ENCODE data around the gene KCNG1.

GRCh38 chr20:50991076-50991475 lies 31.8 kb downstream of the KCNG1 start:
- TF ChIP-seq TAF1 (IDR thresholded peaks at IDR 0.05; ENCODE audit: low read depth, low read length): no peak
- TF ChIP-seq CHD2 (IDR thresholded peaks at IDR 0.05; ENCODE audit: low read length): no peak
- TF ChIP-seq RAD21 (IDR thresholded peaks at IDR 0.05 in 1 of 2, conservative IDR thresholded peaks at IDR 0.05 in 1 of 2; ENCODE audit: low read depth in 2 of 2, low read length in 2 of 2): no peak
- no peak for TF ChIP-seq CTCF (IDR thresholded peaks at IDR 0.05; ENCODE audit: control extremely low read depth in 1 of 3, insufficient read depth in 1 of 3, low read depth in 1 of 3, low read length in 3 of 3)
- no peak for TF ChIP-seq POLR2AphosphoS5 (IDR thresholded peaks at IDR 0.05; ENCODE audit: low read depth, low read length)
- no peak for TF ChIP-seq YY1 (IDR thresholded peaks at IDR 0.05; ENCODE audit: low read depth, low read length)
- TF ChIP-seq POLR2A (IDR thresholded peaks at IDR 0.05; ENCODE audit: control extremely low read depth in 1 of 2, low read depth in 2 of 2, low read length in 2 of 2): no peak
- no peak for TF ChIP-seq SIN3A (conservative IDR thresholded peaks at IDR 0.05 in 1 of 2, IDR thresholded peaks at IDR 0.05 in 1 of 2; ENCODE audit: low read depth in 1 of 2, low read length in 2 of 2)

Data from H1 (cell line).